OCI-LY1 (cell line): ENCODE data around the gene NUP62.
A peak's percentile ranks its signal among the peaks of the same experiment; 100 is the strongest.

Experiments used
- EZH2 ChIP-seq: fragments of 200-600 bp; sonication (generic), shearing (Covaris generic); IDR thresholded peaks from 2 replicates; pipeline ENCODE4 v1.8.0; 2017; ENCODE audit warnings: borderline replicate concordance, mixed run types, mild to moderate bottlenecking, antibody characterized with exemption, low read length, moderate library complexity, mixed read lengths
- TF ChIP-seq, protein P1 (sequence below): fragments of 200-600 bp; sonication (generic), shearing (Covaris generic); IDR thresholded peaks from 2 replicates; pipeline ENCODE4 v1.5.1; 2017; ENCODE audit warnings: mild to moderate bottlenecking, antibody characterized with exemption, low read length, moderate library complexity, mixed read lengths

DNA sequence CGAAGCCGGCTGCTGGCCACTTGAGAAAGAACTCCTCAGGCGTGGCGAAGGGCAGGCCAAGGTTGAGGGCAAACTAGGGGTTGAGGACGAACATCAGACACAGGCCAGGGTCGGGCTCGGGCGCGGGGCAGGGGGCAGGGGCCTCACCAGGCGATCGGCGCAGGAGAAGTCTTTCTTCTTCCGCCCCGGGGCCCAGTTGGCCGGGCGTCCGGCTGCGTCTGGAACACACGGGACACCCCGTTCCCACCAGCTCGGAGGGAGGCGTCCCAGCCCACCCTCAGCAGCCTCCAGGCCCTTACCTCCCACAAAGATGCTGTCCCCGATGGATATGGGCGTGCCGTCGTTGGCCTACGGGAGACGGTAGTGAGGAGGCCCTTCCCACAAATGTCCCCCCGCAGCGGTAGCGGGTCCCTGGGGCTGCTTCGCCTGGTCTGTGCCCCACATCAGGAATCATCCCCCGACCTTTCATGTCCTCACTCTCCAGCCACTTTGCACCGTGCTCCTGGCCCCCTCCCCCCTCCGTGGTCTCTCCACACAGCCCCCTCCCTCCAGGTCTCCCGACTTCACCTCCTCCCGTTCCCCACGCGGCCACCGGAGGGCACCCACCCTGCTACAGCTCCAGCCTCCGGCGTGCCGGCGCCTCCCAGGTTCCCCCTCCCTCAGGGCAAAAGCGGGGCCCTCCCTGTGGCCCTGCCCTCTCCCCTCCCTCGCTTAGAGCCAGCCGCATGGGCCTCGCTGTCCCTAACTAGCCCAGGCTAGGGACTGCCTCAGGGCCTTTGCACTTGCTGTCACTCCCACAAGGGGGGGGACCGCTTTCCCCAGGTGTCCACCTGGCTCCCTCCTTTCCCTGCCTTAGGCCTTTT lies 66.7 kb downstream of the NUP62 start:
- TF ChIP-seq, protein P1, sequence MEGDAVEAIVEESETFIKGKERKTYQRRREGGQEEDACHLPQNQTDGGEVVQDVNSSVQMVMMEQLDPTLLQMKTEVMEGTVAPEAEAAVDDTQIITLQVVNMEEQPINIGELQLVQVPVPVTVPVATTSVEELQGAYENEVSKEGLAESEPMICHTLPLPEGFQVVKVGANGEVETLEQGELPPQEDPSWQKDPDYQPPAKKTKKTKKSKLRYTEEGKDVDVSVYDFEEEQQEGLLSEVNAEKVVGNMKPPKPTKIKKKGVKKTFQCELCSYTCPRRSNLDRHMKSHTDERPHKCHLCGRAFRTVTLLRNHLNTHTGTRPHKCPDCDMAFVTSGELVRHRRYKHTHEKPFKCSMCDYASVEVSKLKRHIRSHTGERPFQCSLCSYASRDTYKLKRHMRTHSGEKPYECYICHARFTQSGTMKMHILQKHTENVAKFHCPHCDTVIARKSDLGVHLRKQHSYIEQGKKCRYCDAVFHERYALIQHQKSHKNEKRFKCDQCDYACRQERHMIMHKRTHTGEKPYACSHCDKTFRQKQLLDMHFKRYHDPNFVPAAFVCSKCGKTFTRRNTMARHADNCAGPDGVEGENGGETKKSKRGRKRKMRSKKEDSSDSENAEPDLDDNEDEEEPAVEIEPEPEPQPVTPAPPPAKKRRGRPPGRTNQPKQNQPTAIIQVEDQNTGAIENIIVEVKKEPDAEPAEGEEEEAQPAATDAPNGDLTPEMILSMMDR: peak; percentile 41; the same call in 1 of the 2 replicates
- TF ChIP-seq EZH2: no peak
